ENCODE measurements around the gene PTPRD.
A peak's percentile ranks its signal among the peaks of the same experiment; 100 is the strongest.

The PTPRD gene

GRCh38 chr9:8679371-8679822, 1933.4 kb downstream of the PTPRD start:
- no peak overlapping the region for H3K4me3 ChIP-seq (ENCODE audit: low read depth, low read length)
- no peak for TF ChIP-seq CTCF (IDR thresholded peaks at IDR 0.05; ENCODE audit: low read depth, low read length, missing control alignments)
- in situ Hi-C loops (cut with HindIII; ENCODE audit: low sequenced_read_pairs): no loop called here
- DNase-seq (ENCODE audit: low read depth): peak; percentile 15

- no peak for TF ChIP-seq CTCF (IDR thresholded peaks at IDR 0.05; ENCODE audit: low read depth, low read length, missing control alignments)
- no peak for DNase-seq (ENCODE audit: low read depth)
- in situ Hi-C loops (cut with HindIII; ENCODE audit: low sequenced_read_pairs): no loop called here
- H3K4me3 ChIP-seq (ENCODE audit: low read depth, low read length): no peak overlapping the region
Observed at GRCh38 chr9:8677741-8678140, 1935.1 kb downstream of the PTPRD start.

- no peak overlapping the region for H3K4me3 ChIP-seq (ENCODE audit: low read depth, low read length)
- in situ Hi-C loops (cut with HindIII; ENCODE audit: low sequenced_read_pairs): no loop called here
- DNase-seq (ENCODE audit: low read depth): no peak
- TF ChIP-seq CTCF (IDR thresholded peaks at IDR 0.05; ENCODE audit: low read depth, low read length, missing control alignments): no peak
Observed at GRCh38 chr9:8674536-8674935, 1938.3 kb downstream of the PTPRD start.

- in situ Hi-C loops (cut with HindIII; ENCODE audit: low sequenced_read_pairs): no loop called here
- H3K4me3 ChIP-seq (ENCODE audit: low read depth, low read length): no peak overlapping the region
- no peak for DNase-seq (ENCODE audit: low read depth)
- TF ChIP-seq CTCF (IDR thresholded peaks at IDR 0.05; ENCODE audit: low read depth, low read length, missing control alignments): no peak
Observed at GRCh38 chr9:8673830-8674229, 1939.0 kb downstream of the PTPRD start.

- no peak for TF ChIP-seq CTCF (IDR thresholded peaks at IDR 0.05; ENCODE audit: low read depth, low read length, missing control alignments)
- no peak for DNase-seq (ENCODE audit: low read depth)
- H3K4me3 ChIP-seq (ENCODE audit: low read depth, low read length): no peak overlapping the region
- in situ Hi-C loops (cut with HindIII; ENCODE audit: low sequenced_read_pairs): no loop called here
Observed at GRCh38 chr9:8670751-8671150, 1942.1 kb downstream of the PTPRD start.

- no peak for DNase-seq (ENCODE audit: low read depth)
- H3K4me3 ChIP-seq (ENCODE audit: low read depth, low read length): no peak overlapping the region
- in situ Hi-C loops (cut with HindIII; ENCODE audit: low sequenced_read_pairs): no loop called here
- TF ChIP-seq CTCF (IDR thresholded peaks at IDR 0.05; ENCODE audit: low read depth, low read length, missing control alignments): no peak
Observed at GRCh38 chr9:8668751-8669150, 1944.1 kb downstream of the PTPRD start.

- in situ Hi-C loops (cut with HindIII; ENCODE audit: low sequenced_read_pairs): no loop called here
- no peak for TF ChIP-seq CTCF (IDR thresholded peaks at IDR 0.05; ENCODE audit: low read depth, low read length, missing control alignments)
- no peak overlapping the region for H3K4me3 ChIP-seq (ENCODE audit: low read depth, low read length)
- DNase-seq (ENCODE audit: low read depth): no peak
Observed at GRCh38 chr9:8668231-8668630, 1944.6 kb downstream of the PTPRD start.
